ENCODE results near the gene SOCS7. TPM values are rescaled to one million over a fixed set of nuclear protein-coding genes. Genes with fewer than 3 reads are reported as not detected.

The SOCS7 gene
- total RNA-seq, 5 donors from 2014 or later (not counting 1 experiment from before 2014, with no cell fraction given): 18.9 to 24.5 (median 20.7) TPM

- peaks cover 0 to 18% of the 10 kb centered on the region in 2 experiments for H3K4me1 ChIP-seq (ENCODE audit: control insufficient read depth in 1 of 2, extremely low read depth in 1 of 2, insufficient read depth in 2 of 2, low read length in 2 of 2)
- Mint-ChIP-seq H3K4me1 (peaks cover 3 to 6% (median 4%) of the 10 kb centered on the region in 3 donors), H3K27ac (no peak overlapping the region), H3K9me3 (no peaks in the 10 kb centered on the region), H3K27me3 (peaks cover 30 to 61% of the 10 kb centered on the region in 2 donors), H3K36me3 (no peaks in the 10 kb centered on the region), H3K4me3 (no peak overlapping the region)
- ATAC-seq (replicated peaks in 1 of 4): no peak
- H3K36me3 ChIP-seq (ENCODE audit: control insufficient read depth in 2 of 2, extremely low read depth in 1 of 2, insufficient read depth in 1 of 2, low read length in 1 of 2): no peaks in the 10 kb centered on the region
- POLR2A ChIA-PET: no interaction called here
- H3K27me3 ChIP-seq (replicated peaks in 1 of 2; ENCODE audit: control insufficient read depth in 2 of 2, extremely low read depth in 1 of 2, insufficient read depth in 2 of 2, low read length in 1 of 2): peaks cover 0 to 70% of the 10 kb centered on the region in 2 experiments
- 91% methylated on average over 10 of the region's 11 CpGs for WGBS (ENCODE audit: insufficient coverage)
- no peak overlapping the region for H3K4me3 ChIP-seq (ENCODE audit: control insufficient read depth in 1 of 2, extremely low read depth in 1 of 2, low read length in 1 of 2)
- H3K27ac ChIP-seq (ENCODE audit: low read length): no peak overlapping the region
- CTCF ChIA-PET: interaction anchor here in 1 of 2 donors (0.6 kb wide), 1 partner anchor 61 kb away, joined by 3 read pairs; no protein-coding TSS in a partner anchor
- no peaks in the 10 kb centered on the region for H3K9me3 ChIP-seq
- DNase-seq: no peak
These were observed 65.7 kb downstream of the SOCS7 start for GRCh38 chr17:38417210-38417951.

- H3K27ac Mint-ChIP-seq: no peak overlapping the region
- peaks cover 0 to 78% of the 10 kb centered on the region in 2 experiments for H3K27me3 ChIP-seq (replicated peaks in 1 of 2; ENCODE audit: control insufficient read depth in 2 of 2, extremely low read depth in 1 of 2, insufficient read depth in 2 of 2, low read length in 1 of 2)
These were observed 66.5 kb downstream of the SOCS7 start for GRCh38 chr17:38418062-38418692.

DNA sequence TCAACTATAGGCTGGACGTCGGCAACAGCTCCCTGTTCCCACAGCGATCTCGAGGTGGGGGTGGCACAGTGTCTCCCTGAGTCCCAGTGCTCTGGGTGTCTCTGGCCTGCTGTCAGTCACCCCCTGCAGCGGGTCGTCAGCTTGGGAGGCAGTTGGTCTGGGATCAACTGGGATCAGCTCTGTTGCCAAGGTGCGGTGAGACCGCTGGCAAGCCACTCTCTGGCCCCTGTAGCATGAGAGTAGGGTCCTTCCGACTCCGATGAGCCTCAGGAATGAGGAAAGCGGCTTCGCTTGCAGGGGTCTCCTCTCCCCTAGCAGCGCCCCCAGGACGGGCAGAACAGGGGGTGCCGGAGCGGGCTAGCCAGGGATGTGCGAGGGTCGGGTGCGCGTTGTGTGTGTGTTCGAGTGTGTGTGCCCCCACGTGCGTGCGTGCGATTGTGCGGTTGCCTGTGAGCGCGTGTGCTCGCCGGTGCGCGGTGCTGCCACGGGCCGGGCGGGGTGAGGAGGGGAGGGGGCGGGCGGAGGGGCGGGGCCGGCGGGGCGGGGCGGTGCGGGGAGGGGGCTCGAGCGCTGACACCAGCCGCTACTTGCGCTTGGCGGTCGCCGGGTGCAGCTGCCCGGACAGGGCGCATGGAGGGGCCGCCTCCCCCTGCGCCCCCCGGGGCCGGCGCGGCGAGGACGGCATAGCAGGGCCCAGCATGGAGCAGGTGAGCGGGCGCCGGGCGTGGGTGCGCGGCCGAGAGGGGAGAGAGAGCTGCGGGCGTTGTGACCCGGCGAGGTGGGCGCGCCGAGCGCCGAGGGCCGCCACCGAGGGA, 67.3 kb downstream of the SOCS7 start:
- H3K27ac ChIP-seq (ENCODE audit: low read length): no peak overlapping the region
- H3K4me1 Mint-ChIP-seq: peaks cover 4 to 6% (median 6%) of the 10 kb centered on the region in 3 donors
- H3K36me3 ChIP-seq (ENCODE audit: control insufficient read depth in 2 of 2, extremely low read depth in 1 of 2, insufficient read depth in 1 of 2, low read length in 1 of 2): no peaks in the 10 kb centered on the region
- peaks cover 35 to 70% of the 10 kb centered on the region in 2 donors for H3K27me3 Mint-ChIP-seq
- POLR2A ChIA-PET: no interaction called here
- CTCF ChIA-PET: interaction anchor here in 1 of 2 donors (0.5 kb wide), 1 partner anchor 303 kb away, joined by 3 read pairs; no protein-coding TSS in a partner anchor
- peak overlapping the region in 1 of 2 donors; percentile 66 for H3K27ac Mint-ChIP-seq
- WGBS (ENCODE audit: insufficient coverage): 14% methylated on average over 36 of the region's 78 CpGs
- no peaks in the 10 kb centered on the region for H3K9me3 ChIP-seq
- no peaks in the 10 kb centered on the region for H3K9me3 Mint-ChIP-seq
- peaks cover 0 to 18% of the 10 kb centered on the region in 2 experiments for H3K4me1 ChIP-seq (ENCODE audit: control insufficient read depth in 1 of 2, extremely low read depth in 1 of 2, insufficient read depth in 2 of 2, low read length in 2 of 2)
- peak overlapping the region in 1 of 2 donors; percentile 33 for H3K4me3 ChIP-seq (ENCODE audit: control insufficient read depth in 1 of 2, extremely low read depth in 1 of 2, low read length in 1 of 2)
- DNase-seq (no peak), ATAC-seq (replicated peaks in 1 of 4) (peak in 1 of 4 experiments; percentile 25)
- peak overlapping the region; percentile 56 to 79 (median 60) for H3K4me3 Mint-ChIP-seq
- peaks cover 0 to 85% of the 10 kb centered on the region in 2 experiments for H3K27me3 ChIP-seq (replicated peaks in 1 of 2; ENCODE audit: control insufficient read depth in 2 of 2, extremely low read depth in 1 of 2, insufficient read depth in 2 of 2, low read length in 1 of 2)
- no peaks in the 10 kb centered on the region for H3K36me3 Mint-ChIP-seq

More at GRCh38 chr17:38418062-38418692, 66.5 kb downstream of the SOCS7 start:
- Histone ChIP-seq H3K9me3 (no peaks in the 10 kb centered on the region), H3K4me1 (ENCODE audit: control insufficient read depth in 1 of 2, extremely low read depth in 1 of 2, insufficient read depth in 2 of 2, low read length in 2 of 2) (peaks cover 0 to 18% of the 10 kb centered on the region in 2 experiments), H3K4me3 (ENCODE audit: control insufficient read depth in 1 of 2, extremely low read depth in 1 of 2, low read length in 1 of 2) (no peak overlapping the region), H3K36me3 (ENCODE audit: control insufficient read depth in 2 of 2, extremely low read depth in 1 of 2, insufficient read depth in 1 of 2, low read length in 1 of 2) (no peaks in the 10 kb centered on the region), H3K27ac (ENCODE audit: low read length) (no peak overlapping the region)
- Mint-ChIP-seq H3K9me3 (no peaks in the 10 kb centered on the region), H3K36me3 (no peaks in the 10 kb centered on the region), H3K27me3 (peaks cover 30 to 67% of the 10 kb centered on the region in 2 donors), H3K4me1 (peaks cover 3 to 6% (median 4%) of the 10 kb centered on the region in 3 donors), H3K4me3 (peak overlapping the region in 1 of 3 donors; percentile 79)
- POLR2A ChIA-PET: no interaction called here
- WGBS (ENCODE audit: insufficient coverage): 60% methylated on average over 2 of the region's 7 CpGs
- DNase-seq (no peak), ATAC-seq (replicated peaks in 1 of 4) (no peak)
- CTCF ChIA-PET: interaction anchor here in 1 of 2 donors (0.5 to 0.6 kb wide), 2 partner anchors 62 to 304 kb away, joined by 3 read pairs; no protein-coding TSS in a partner anchor

DNA sequence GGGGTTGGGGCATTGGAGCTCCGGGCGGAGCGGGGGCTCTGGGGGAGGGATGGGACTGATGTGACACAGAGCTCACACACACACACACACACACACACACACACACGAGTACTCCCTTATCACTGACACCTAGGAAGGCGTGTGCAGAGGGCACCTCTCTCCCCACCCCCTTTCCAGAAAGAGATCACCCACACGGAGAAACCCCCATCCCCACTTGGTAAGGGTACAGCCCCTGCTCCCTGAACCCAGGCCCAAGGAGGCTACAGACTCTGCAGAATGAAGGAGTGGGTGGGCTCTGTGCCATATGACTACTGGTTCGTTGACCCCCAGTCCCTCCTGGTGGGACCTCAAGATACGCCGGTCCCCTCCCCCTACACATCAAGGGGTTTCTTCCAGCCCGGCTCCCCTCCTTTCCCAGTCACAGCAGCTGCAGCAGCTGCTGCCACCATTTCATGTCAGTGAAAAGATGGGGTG, 67.9 kb downstream of the SOCS7 start:
- Mint-ChIP-seq H3K27ac (no peak overlapping the region), H3K36me3 (no peaks in the 10 kb centered on the region), H3K4me1 (peaks cover 4 to 6% (median 6%) of the 10 kb centered on the region in 3 donors), H3K9me3 (no peaks in the 10 kb centered on the region), H3K4me3 (peak overlapping the region in 2 of 3 donors; percentile 37 to 49), H3K27me3 (peaks cover 35 to 77% of the 10 kb centered on the region in 2 donors)
- peaks cover 0 to 17% of the 10 kb centered on the region in 2 experiments for H3K4me1 ChIP-seq (ENCODE audit: control insufficient read depth in 1 of 2, extremely low read depth in 1 of 2, insufficient read depth in 2 of 2, low read length in 2 of 2)
- ATAC-seq (replicated peaks in 1 of 4) (no peak), DNase-seq (no peak)
- CTCF ChIA-PET: interaction anchor here in 1 of 2 donors (0.6 kb wide), 1 partner anchor 66 kb away, joined by 3 read pairs; no protein-coding TSS in a partner anchor
- peaks cover 0 to 88% of the 10 kb centered on the region in 2 experiments for H3K27me3 ChIP-seq (replicated peaks in 1 of 2; ENCODE audit: control insufficient read depth in 2 of 2, extremely low read depth in 1 of 2, insufficient read depth in 2 of 2, low read length in 1 of 2)
- H3K4me3 ChIP-seq (ENCODE audit: control insufficient read depth in 1 of 2, extremely low read depth in 1 of 2, low read length in 1 of 2): peak overlapping the region in 1 of 2 donors; percentile 33
- H3K9me3 ChIP-seq: no peaks in the 10 kb centered on the region
- H3K36me3 ChIP-seq (ENCODE audit: control insufficient read depth in 2 of 2, extremely low read depth in 1 of 2, insufficient read depth in 1 of 2, low read length in 1 of 2): no peaks in the 10 kb centered on the region
- 20% methylated on average over 1 of the region's 10 CpGs for WGBS (ENCODE audit: insufficient coverage)
- no peak overlapping the region for H3K27ac ChIP-seq (ENCODE audit: low read length)
- POLR2A ChIA-PET: no interaction called here

DNA sequence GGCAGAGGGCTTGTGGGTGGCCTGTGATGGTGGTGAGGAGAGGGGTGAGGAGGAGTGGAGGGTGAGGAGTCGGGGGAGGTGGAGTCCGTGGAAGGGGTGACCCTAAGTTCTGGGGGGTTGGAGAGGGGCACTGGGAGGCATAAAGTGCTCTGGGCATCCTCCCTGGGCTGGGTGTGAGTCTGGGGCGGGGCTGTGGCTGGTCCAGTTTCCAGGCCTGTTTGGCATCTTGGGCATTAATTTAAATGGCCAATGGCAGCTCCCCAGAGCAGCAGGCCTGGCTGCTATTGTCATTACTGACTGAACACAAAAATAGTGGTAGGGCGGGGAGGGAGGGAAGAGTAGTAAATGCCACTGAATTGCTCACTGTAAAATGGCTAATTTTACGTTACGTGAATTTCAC, 68.9 kb downstream of the SOCS7 start:
- Histone ChIP-seq H3K4me3 (ENCODE audit: control insufficient read depth in 1 of 2, extremely low read depth in 1 of 2, low read length in 1 of 2) (no peak overlapping the region), H3K27me3 (replicated peaks in 1 of 2; ENCODE audit: control insufficient read depth in 2 of 2, extremely low read depth in 1 of 2, insufficient read depth in 2 of 2, low read length in 1 of 2) (peaks cover 0 to 88% of the 10 kb centered on the region in 2 experiments), H3K36me3 (ENCODE audit: control insufficient read depth in 2 of 2, extremely low read depth in 1 of 2, insufficient read depth in 1 of 2, low read length in 1 of 2) (no peaks in the 10 kb centered on the region), H3K4me1 (ENCODE audit: control insufficient read depth in 1 of 2, extremely low read depth in 1 of 2, insufficient read depth in 2 of 2, low read length in 2 of 2) (peaks cover 0 to 11% of the 10 kb centered on the region in 2 experiments), H3K27ac (ENCODE audit: low read length) (no peak overlapping the region), H3K9me3 (no peaks in the 10 kb centered on the region)
- Mint-ChIP-seq H3K27me3 (peaks cover 35 to 86% of the 10 kb centered on the region in 2 donors), H3K27ac (no peak overlapping the region), H3K9me3 (no peaks in the 10 kb centered on the region), H3K4me1 (peaks cover 3 to 6% (median 6%) of the 10 kb centered on the region in 3 donors), H3K36me3 (no peaks in the 10 kb centered on the region), H3K4me3 (no peak overlapping the region)
- DNase-seq: no peak
- 83% methylated on average over 5 of the region's 6 CpGs for WGBS (ENCODE audit: insufficient coverage)
- POLR2A ChIA-PET: no interaction called here
- CTCF ChIA-PET: no interaction called here
- ATAC-seq (replicated peaks in 1 of 4): no peak

All from T-cell (primary cell).